ENCODE data around the gene ANTXRL. TPM values are rescaled to one million over a fixed set of nuclear protein-coding genes. Genes with fewer than 3 reads are reported as not detected.
"Not testable (repeated sequence)": the region's sequence is repeated elsewhere in the genome, so short reads cannot be mapped to it uniquely, and the experiment has no call there.

ANTXRL gene
- total RNA-seq, 1 experiment from 2014 or later = not detected

DNA sequence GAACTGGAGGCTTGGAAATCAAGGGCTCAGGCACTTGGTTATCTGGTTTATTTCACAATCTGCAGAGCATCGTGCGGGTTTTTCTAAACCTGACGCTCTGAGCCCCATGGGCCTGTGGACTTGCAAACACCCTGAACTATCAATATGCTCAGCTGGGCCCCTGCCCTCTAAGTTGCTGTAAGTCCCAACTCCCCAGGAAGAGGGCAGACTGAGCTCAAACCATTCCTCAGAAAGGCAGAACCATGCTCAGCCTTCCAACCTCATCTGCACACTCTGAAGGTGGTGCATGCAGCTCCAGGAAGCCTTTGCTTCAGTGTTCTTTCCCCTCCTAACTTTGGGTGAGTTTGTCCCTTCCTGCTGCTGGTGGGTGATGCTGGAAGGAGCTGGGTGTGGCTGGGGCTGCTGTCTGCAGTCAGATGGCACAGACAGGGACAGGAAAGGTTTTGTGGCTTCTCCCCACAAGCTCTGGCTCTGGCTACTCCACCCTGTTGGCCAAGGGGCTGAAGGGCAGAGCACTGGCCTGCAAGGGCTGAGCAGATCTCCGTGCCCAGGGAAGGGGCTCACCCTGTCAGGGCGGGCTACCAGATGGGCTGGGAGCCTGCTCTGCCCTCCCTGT is 92.5 kb downstream of the ANTXRL start:
- not testable (repeated sequence) for DNase-seq; H2AFZ ChIP-seq (ENCODE audit: low read length); H3K9me2 ChIP-seq (replicated peaks; ENCODE audit: insufficient read depth, low read length); H3K79me2 ChIP-seq (ENCODE audit: low read length); H3K4me2 ChIP-seq (ENCODE audit: low read depth, low read length, poor library complexity, severe bottlenecking); H3K9me3 ChIP-seq (ENCODE audit: low read length); H3K27ac ChIP-seq (ENCODE audit: low read length); H3K4me1 ChIP-seq (ENCODE audit: low read length); H3K36me3 ChIP-seq (ENCODE audit: insufficient read depth, low read length); H4K20me1 ChIP-seq (ENCODE audit: insufficient read depth, low read depth, low read length); H3K27me3 ChIP-seq (ENCODE audit: low read length); H3K4me3 ChIP-seq (ENCODE audit: low read length); H3K9ac ChIP-seq (ENCODE audit: low read length)

Other genes with a start within 250 kb of the ANTXRL start
- gene MSMB, start 240.7 kb upstream of the ANTXRL start, total RNA-seq (2014; rRNA removed; shearing (Covaris generic); ENCODE audit: low replicate concordance) = not detected in 2 replicates
- gene ANXA8L1, start 88.8 kb downstream of the ANTXRL start, total RNA-seq (2014; rRNA removed; shearing (Covaris generic); ENCODE audit: low replicate concordance) = not detected in 2 replicates
- not detected in 2 replicates for gene NPY4R, start 179.0 kb downstream of the ANTXRL start, total RNA-seq (2014; rRNA removed; shearing (Covaris generic); ENCODE audit: low replicate concordance)

Measured in Karpas-422 (cell line).